Cardiac muscle cell (in vitro differentiated cells and primary cell): ENCODE measurements around the gene KPNB1. TPM values are rescaled to one million over a fixed set of nuclear protein-coding genes. Genes with fewer than 3 reads are reported as not detected.
A peak's percentile ranks its signal among the peaks of the same experiment; 100 is the strongest.

Source experiments
- DNase-seq, 2 donors: peaks; one replicate each; pipeline versions ENCODE4 v3.0.0 to v3.0.0-alpha.2; 2010 to 2017; ENCODE audit warnings: low read depth in 1 of 2, low spot score in 1 of 2
- H3K27ac ChIP-seq: fragments of 200-600 bp; sonication (generic); 2 replicates; pipeline ENCODE4 v1.5.1; 2016
- H3K27me3 ChIP-seq: fragments of 200-600 bp; sonication (generic); 2 replicates; pipeline ENCODE4 v1.6.0; 2016; ENCODE audit warnings: control low read depth
- H3K36me3 ChIP-seq: fragments of 200-600 bp; sonication (generic); 2 replicates; pipeline ENCODE4 v1.5.1; 2016; ENCODE audit warnings: control low read depth
- H3K4me1 ChIP-seq: fragments of 200-600 bp; sonication (generic); 2 replicates; pipeline ENCODE4 v1.8.1; 2017; ENCODE audit warnings: low read depth, mild to moderate bottlenecking, mixed run types
- H3K4me3 ChIP-seq: fragments of 200-600 bp; sonication (generic); 2 replicates; pipeline ENCODE4 v1.5.1; 2016; ENCODE audit warnings: mild to moderate bottlenecking
- H3K9me3 ChIP-seq: fragments of 200-600 bp; sonication (generic); 2 replicates; pipeline ENCODE4 v1.5.1; 2017; ENCODE audit warnings: low read depth, mild to moderate bottlenecking, control low read depth
- polyA plus RNA-seq: library from polyadenylated mRNA; unstranded; fragments of >200 nt; fragmentation: Nextera tagmentation; extraction: Ambion mirVana; gene quantifications from 2 replicates; pipeline ENCODE4 v1.2.1, GENCODE V29; 2016
- total RNA-seq: library from RNA; depleted of rRNA; stranded (reverse); fragments of >200 nt; gene quantifications from 2 replicates; pipeline ENCODE4 v1.2.3, GENCODE V29; 2016
- TF ChIP-seq, protein P1 (sequence below): IDR thresholded peaks from 2 replicates; pipeline ENCODE4 v1.5.1; 2012; ENCODE audit warnings: low read depth, mild to moderate bottlenecking, low read length

The KPNB1 gene
- total and polyA plus RNA-seq, 2 experiments from 2014 or later = 125 to 218 TPM

GRCh38 chr17:47611372-47612350, 38.1 kb upstream of the KPNB1 start:
- TF ChIP-seq, protein P1, sequence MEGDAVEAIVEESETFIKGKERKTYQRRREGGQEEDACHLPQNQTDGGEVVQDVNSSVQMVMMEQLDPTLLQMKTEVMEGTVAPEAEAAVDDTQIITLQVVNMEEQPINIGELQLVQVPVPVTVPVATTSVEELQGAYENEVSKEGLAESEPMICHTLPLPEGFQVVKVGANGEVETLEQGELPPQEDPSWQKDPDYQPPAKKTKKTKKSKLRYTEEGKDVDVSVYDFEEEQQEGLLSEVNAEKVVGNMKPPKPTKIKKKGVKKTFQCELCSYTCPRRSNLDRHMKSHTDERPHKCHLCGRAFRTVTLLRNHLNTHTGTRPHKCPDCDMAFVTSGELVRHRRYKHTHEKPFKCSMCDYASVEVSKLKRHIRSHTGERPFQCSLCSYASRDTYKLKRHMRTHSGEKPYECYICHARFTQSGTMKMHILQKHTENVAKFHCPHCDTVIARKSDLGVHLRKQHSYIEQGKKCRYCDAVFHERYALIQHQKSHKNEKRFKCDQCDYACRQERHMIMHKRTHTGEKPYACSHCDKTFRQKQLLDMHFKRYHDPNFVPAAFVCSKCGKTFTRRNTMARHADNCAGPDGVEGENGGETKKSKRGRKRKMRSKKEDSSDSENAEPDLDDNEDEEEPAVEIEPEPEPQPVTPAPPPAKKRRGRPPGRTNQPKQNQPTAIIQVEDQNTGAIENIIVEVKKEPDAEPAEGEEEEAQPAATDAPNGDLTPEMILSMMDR = no peak
- H3K27me3 ChIP-seq = no peaks in the 10 kb centered on the region
- H3K4me1 ChIP-seq = no peaks in the 10 kb centered on the region
- no peak for DNase-seq
- peaks cover 29% of the 10 kb centered on the region for H3K36me3 ChIP-seq
- no peaks in the 10 kb centered on the region for H3K9me3 ChIP-seq
- no peak overlapping the region for H3K27ac ChIP-seq
- no peak overlapping the region for H3K4me3 ChIP-seq

- Histone ChIP-seq H3K27me3 (no peaks in the 10 kb centered on the region), H3K4me1 (no peaks in the 10 kb centered on the region), H3K36me3 (peaks cover 61% of the 10 kb centered on the region), H3K4me3 (no peak overlapping the region), H3K27ac (no peak overlapping the region), H3K9me3 (no peaks in the 10 kb centered on the region)
- peak; percentile 69 to 70 for DNase-seq
- TF ChIP-seq, protein P1 = peak; percentile 55
Observed at GRCh38 chr17:47615766-47616424, 33.8 kb upstream of the KPNB1 start.

DNA sequence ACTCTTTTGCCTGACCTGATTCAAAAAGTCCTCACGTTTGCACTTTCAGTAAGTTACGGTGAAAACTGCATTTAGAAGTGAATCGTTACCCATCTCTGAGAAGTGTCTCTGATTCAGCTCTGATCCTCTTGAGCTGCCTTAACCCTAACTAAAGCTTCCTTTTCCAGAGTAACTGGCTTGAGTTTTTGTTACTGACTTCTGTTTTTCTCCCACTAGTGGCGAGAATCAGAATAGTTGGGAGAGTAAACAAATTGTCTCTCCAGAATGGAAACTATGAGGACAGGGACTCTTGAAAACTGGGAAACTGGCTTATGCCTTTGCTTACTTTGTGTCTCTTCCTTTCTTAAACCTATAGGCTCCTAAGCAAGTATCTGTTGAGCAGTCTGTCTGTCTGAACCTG, 31.3 kb upstream of the KPNB1 start:
- Histone ChIP-seq H3K36me3 (peaks cover 63% of the 10 kb centered on the region), H3K9me3 (no peaks in the 10 kb centered on the region), H3K27ac (no peak overlapping the region), H3K27me3 (no peaks in the 10 kb centered on the region), H3K4me3 (no peak overlapping the region), H3K4me1 (peaks cover 16% of the 10 kb centered on the region)
- TF ChIP-seq, protein P1 = peak; percentile 34
- peak in 1 of 2 donors; percentile 17 for DNase-seq

GRCh38 chr17:47620503-47621245, 29.0 kb upstream of the KPNB1 start:
- Histone ChIP-seq H3K27ac (peak overlapping the region; percentile 72), H3K27me3 (no peaks in the 10 kb centered on the region), H3K4me3 (no peak overlapping the region), H3K36me3 (peaks cover 53% of the 10 kb centered on the region), H3K9me3 (no peaks in the 10 kb centered on the region), H3K4me1 (peaks cover 16% of the 10 kb centered on the region)
- no peak for DNase-seq
- TF ChIP-seq, protein P1 = no peak
